Measurements from ENCODE around the gene RBM44. TPM values are rescaled to one million over a fixed set of nuclear protein-coding genes. Genes with fewer than 3 reads are reported as not detected.

RBM44 gene
- total RNA-seq, 1 experiment from 2014 or later, result 0.14 TPM

GRCh38 chr2:237879991-237880560 lies 81.5 kb downstream of the RBM44 start:
- CTCF ChIA-PET, result no interaction called here
- TF ChIP-seq CTCF (IDR thresholded peaks at IDR 0.05; ENCODE audit: insufficient read depth in 1 of 2, low read depth in 1 of 2, low read length in 1 of 2, severe bottlenecking in 1 of 2, unreplicated experiment in 1 of 2), result no peak
- no TSS peak for BruUV-seq (replicated peaks)

DNA sequence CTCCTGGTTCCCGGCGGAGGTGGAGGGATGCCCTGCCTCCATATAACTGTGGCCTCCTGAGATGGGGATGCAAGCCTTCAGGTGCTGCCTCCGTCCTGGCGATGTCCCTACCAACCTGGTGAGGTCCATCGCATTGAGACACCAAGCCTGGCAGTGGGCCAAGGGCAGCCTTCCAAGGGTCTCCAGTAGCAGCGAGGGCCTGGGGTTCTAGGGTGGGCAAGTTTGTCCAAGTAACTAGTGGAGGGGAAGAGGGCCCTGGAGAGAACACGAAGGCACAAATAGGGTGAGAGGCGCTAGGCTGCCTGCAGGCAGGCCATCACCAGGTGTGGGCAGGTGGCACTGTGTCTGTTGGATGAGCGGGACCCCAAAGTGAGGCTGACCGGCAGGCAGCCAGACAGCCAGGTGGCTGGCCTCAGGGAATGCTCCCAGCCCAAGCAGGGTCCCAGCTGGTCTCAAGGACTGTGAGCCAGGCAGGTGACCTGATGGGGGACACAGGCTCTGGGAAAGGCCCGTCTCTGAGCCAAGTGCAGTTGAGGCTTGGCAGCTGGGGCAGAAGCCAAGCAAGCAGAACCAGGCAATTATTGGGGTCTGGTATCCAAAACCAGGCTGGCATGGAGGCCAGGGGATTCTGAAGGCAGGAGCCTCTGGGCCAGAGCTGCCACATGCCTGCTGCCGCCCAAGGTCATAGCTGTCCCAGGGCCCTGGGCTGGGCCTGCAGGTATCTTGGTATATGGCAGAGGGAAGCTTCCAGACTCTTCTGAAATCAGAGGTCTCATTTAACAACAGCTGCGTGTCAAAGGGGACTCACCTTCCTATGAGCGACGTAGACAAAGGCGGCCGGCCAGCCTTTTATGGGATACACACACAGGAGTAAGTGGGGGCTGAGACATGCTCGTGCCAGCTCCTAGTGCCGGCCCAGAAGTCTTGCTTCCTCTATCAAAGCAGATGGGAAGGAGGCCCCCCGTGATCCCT lies 84.2 kb downstream of the RBM44 start:
- Mint-ChIP-seq H3K4me1 (ENCODE audit: low read depth, unreplicated experiment) (no peaks in the 10 kb centered on the region), H3K9me3 (ENCODE audit: unreplicated experiment) (no peaks in the 10 kb centered on the region), H3K36me3 (ENCODE audit: insufficient read depth, unreplicated experiment) (no peaks in the 10 kb centered on the region), H3K27me3 (ENCODE audit: insufficient read depth, unreplicated experiment) (no peaks in the 10 kb centered on the region), H3K4me3 (ENCODE audit: unreplicated experiment) (no peak overlapping the region), H3K27ac (ENCODE audit: unreplicated experiment) (no peak overlapping the region)
- no TSS peak for BruUV-seq (replicated peaks)
- no peak for TF ChIP-seq CTCF (IDR thresholded peaks at IDR 0.05; ENCODE audit: insufficient read depth in 1 of 2, low read depth in 1 of 2, low read length in 1 of 2, severe bottlenecking in 1 of 2, unreplicated experiment in 1 of 2)
- CTCF ChIA-PET, result no interaction called here
- DNase-seq, result no peak
- H3K27me3 ChIP-seq (replicated peaks; ENCODE audit: control insufficient read depth, insufficient read depth, low read length), result no peaks in the 10 kb centered on the region
- H3K4me1 ChIP-seq, result no peaks in the 10 kb centered on the region
- no peak overlapping the region for H3K4me3 ChIP-seq (ENCODE audit: low read depth, low read length)
- POLR2A ChIA-PET, result no interaction called here
- no peaks in the 10 kb centered on the region for H3K9me3 ChIP-seq
- intact Hi-C loops (cut with micrococcal nuclease; ENCODE audit: unreplicated experiment), result no loop called here
- no peaks in the 10 kb centered on the region for H3K36me3 ChIP-seq (ENCODE audit: control insufficient read depth, insufficient read depth, low read length)

More at GRCh38 chr2:237879991-237880560, 81.5 kb downstream of the RBM44 start:
- H3K27me3 ChIP-seq (replicated peaks; ENCODE audit: control insufficient read depth, insufficient read depth, low read length), result no peaks in the 10 kb centered on the region
- H3K36me3 ChIP-seq (ENCODE audit: control insufficient read depth, insufficient read depth, low read length), result no peaks in the 10 kb centered on the region
- Mint-ChIP-seq H3K36me3 (ENCODE audit: insufficient read depth, unreplicated experiment) (no peaks in the 10 kb centered on the region), H3K27ac (ENCODE audit: unreplicated experiment) (no peak overlapping the region), H3K4me3 (ENCODE audit: unreplicated experiment) (no peak overlapping the region), H3K9me3 (ENCODE audit: unreplicated experiment) (no peaks in the 10 kb centered on the region), H3K27me3 (ENCODE audit: insufficient read depth, unreplicated experiment) (no peaks in the 10 kb centered on the region), H3K4me1 (ENCODE audit: low read depth, unreplicated experiment) (no peaks in the 10 kb centered on the region)
- POLR2A ChIA-PET, result no interaction called here
- H3K4me3 ChIP-seq (ENCODE audit: low read depth, low read length), result no peak overlapping the region
- intact Hi-C loops (cut with micrococcal nuclease; ENCODE audit: unreplicated experiment), result no loop called here
- DNase-seq, result no peak
- no peaks in the 10 kb centered on the region for H3K4me1 ChIP-seq
- H3K9me3 ChIP-seq, result no peaks in the 10 kb centered on the region

DNA sequence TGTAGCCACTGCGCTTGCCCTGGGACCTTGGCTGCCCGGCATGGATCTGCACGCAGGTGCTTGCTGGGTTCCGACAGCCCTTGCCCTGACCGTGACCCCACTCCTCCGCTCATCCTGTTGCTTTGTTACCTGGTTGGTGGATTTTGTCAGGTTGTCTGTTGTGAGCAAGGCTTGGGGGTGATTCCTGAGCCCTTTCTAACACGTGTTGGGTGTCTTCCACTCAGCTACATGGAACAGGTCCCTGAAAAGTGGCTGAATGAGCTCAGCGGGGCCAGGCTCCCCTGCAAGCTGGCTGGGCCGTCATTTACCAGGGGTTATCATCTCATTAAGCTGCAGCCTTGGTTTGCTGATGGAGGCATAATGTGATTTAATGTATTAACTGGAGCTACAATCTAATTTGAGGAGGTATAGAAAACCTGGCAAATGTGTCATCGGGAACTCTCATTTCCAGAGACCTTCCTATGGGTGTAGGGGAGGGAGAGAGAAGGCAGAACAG lies 85.4 kb downstream of the RBM44 start:
- no peak for DNase-seq
- Mint-ChIP-seq H3K27ac (ENCODE audit: unreplicated experiment) (no peak overlapping the region), H3K4me3 (ENCODE audit: unreplicated experiment) (no peak overlapping the region), H3K36me3 (ENCODE audit: insufficient read depth, unreplicated experiment) (no peaks in the 10 kb centered on the region), H3K9me3 (ENCODE audit: unreplicated experiment) (no peaks in the 10 kb centered on the region), H3K27me3 (ENCODE audit: insufficient read depth, unreplicated experiment) (no peaks in the 10 kb centered on the region), H3K4me1 (ENCODE audit: low read depth, unreplicated experiment) (no peaks in the 10 kb centered on the region)
- no peak for TF ChIP-seq CTCF (IDR thresholded peaks at IDR 0.05; ENCODE audit: insufficient read depth in 1 of 2, low read depth in 1 of 2, low read length in 1 of 2, severe bottlenecking in 1 of 2, unreplicated experiment in 1 of 2)
- Histone ChIP-seq H3K4me1 (no peaks in the 10 kb centered on the region), H3K4me3 (ENCODE audit: low read depth, low read length) (no peak overlapping the region), H3K36me3 (ENCODE audit: control insufficient read depth, insufficient read depth, low read length) (no peaks in the 10 kb centered on the region), H3K9me3 (no peaks in the 10 kb centered on the region), H3K27me3 (replicated peaks; ENCODE audit: control insufficient read depth, insufficient read depth, low read length) (no peaks in the 10 kb centered on the region)
- intact Hi-C loops (cut with micrococcal nuclease; ENCODE audit: unreplicated experiment), result no loop called here
- BruUV-seq (replicated peaks), result no TSS peak
- CTCF ChIA-PET, result no interaction called here
- POLR2A ChIA-PET, result no interaction called here
